Embryonic facial prominence (tissue), 1 donor: Measurements from ENCODE around the gene PLPPR5.

Source experiments
- DNase-seq: peaks from one replicate; pipeline ENCODE4 v3.0.0-alpha.2; 2016; ENCODE audit errors: extremely low spot score

The PLPPR5 gene

GRCh38 chr1:98969798-98970490 lies 34.7 kb downstream of the PLPPR5 start:
- DNase-seq: no peak

- no peak for DNase-seq
Measured at GRCh38 chr1:98967122-98967521, 37.5 kb downstream of the PLPPR5 start.

- DNase-seq: no peak
Measured at GRCh38 chr1:98965394-98965793, 39.3 kb downstream of the PLPPR5 start.

GRCh38 chr1:98964198-98964597 lies 40.5 kb downstream of the PLPPR5 start:
- no peak for DNase-seq

GRCh38 chr1:98963064-98963758 lies 41.5 kb downstream of the PLPPR5 start:
- DNase-seq: no peak

GRCh38 chr1:98962156-98962555 lies 42.5 kb downstream of the PLPPR5 start:
- DNase-seq: no peak

- DNase-seq: peak; percentile 14
Measured at GRCh38 chr1:98949621-98950020, 55.0 kb downstream of the PLPPR5 start.

GRCh38 chr1:98949166-98949565 lies 55.5 kb downstream of the PLPPR5 start:
- DNase-seq: no peak

GRCh38 chr1:98947071-98947470 lies 57.6 kb downstream of the PLPPR5 start:
- no peak for DNase-seq

- DNase-seq: no peak
Measured at GRCh38 chr1:98940722-98941079, 64.0 kb downstream of the PLPPR5 start.

GRCh38 chr1:98940069-98940721 lies 64.5 kb downstream of the PLPPR5 start:
- no peak for DNase-seq

- no peak for DNase-seq
Measured at GRCh38 chr1:98939471-98939870, 65.2 kb downstream of the PLPPR5 start.

GRCh38 chr1:98937347-98937746 lies 67.3 kb downstream of the PLPPR5 start:
- no peak for DNase-seq

- no peak for DNase-seq
Measured at GRCh38 chr1:98932184-98932583, 72.5 kb downstream of the PLPPR5 start.

- no peak for DNase-seq
Measured at GRCh38 chr1:98931128-98931835, 73.4 kb downstream of the PLPPR5 start.

- no peak for DNase-seq
Measured at GRCh38 chr1:98929437-98929836, 75.2 kb downstream of the PLPPR5 start.

- DNase-seq: no peak
Measured at GRCh38 chr1:98926597-98926996, 78.1 kb downstream of the PLPPR5 start.

GRCh38 chr1:98924977-98925376 lies 79.7 kb downstream of the PLPPR5 start:
- DNase-seq: no peak

- no peak for DNase-seq
Measured at GRCh38 chr1:98923667-98924066, 81.0 kb downstream of the PLPPR5 start.

GRCh38 chr1:98921817-98922216 lies 82.8 kb downstream of the PLPPR5 start:
- no peak for DNase-seq

GRCh38 chr1:98920441-98921110 lies 84.1 kb downstream of the PLPPR5 start:
- DNase-seq: no peak

GRCh38 chr1:98919652-98920051 lies 85.0 kb downstream of the PLPPR5 start:
- no peak for DNase-seq
